Stimulated activated CD4-positive, alpha-beta T cell treated with anti-CD3 and anti-CD28 coated beads, TNF-alpha, amount 100 ng/mL, for 48 hours (primary cell): ENCODE data around the gene MGAT5.

ENCODE experiments used
- DNase-seq, 3 donors: peaks; one replicate each; pipeline ENCODE4 v3.0.0-alpha.2; 2020; ENCODE audit warnings: low read depth in 3 of 3

The MGAT5 gene

GRCh38 chr2:134502104-134502503 is 248.2 kb downstream of the MGAT5 start:
- DNase-seq: no peak
